NT2/D1 (cell line): ENCODE measurements around the gene FOXI2.

Source experiments
- SUZ12 ChIP-seq: IDR thresholded peaks from 2 replicates; pipeline ENCODE4 v1.6.1; 2011; ENCODE audit not compliant: insufficient read length, insufficient read depth; ENCODE audit errors: extremely low read depth
- YY1 ChIP-seq: IDR thresholded peaks from 2 replicates; pipeline ENCODE4 v1.6.1; 2011; ENCODE audit not compliant: insufficient read length, insufficient read depth
- ZNF274 ChIP-seq: IDR thresholded peaks from 2 replicates; pipeline ENCODE4 v1.6.1; 2011; ENCODE audit warnings: mild to moderate bottlenecking, low read depth, low read length

DNA sequence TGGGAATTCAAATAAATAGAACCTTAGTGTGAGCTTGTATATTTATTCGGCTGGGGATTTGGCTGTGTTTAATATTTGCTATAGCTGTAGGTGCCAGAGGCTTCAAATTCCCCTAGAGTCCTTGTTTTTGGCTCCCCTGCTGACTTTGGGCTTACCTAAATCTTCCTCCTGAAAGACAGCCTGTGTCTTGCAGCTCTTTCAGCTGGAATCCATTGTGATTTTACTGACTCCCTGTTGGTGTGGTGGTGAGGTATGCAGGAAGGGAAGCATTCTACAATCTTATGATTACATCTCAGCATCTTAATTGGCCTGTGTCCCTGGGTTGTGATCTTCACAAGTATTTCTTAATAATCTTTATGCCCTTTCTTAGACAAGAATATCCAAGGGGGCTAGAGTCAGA is 25.9 kb downstream of the FOXI2 start:
- TF ChIP-seq SUZ12 (no peak), ZNF274 (no peak), YY1 (no peak)
